Dendritic cell treated with granulocyte-macrophage colony-stimulating factor and Interleukin-4, amounts not matched to agents 40 ng/mL and 50 ng/mL, for 4 days (primary cell): Measurements from ENCODE around the gene TMEM41B.
A peak's percentile ranks its signal among the peaks of the same experiment; 100 is the strongest.
"Not testable (repeated sequence)": the region's sequence is repeated elsewhere in the genome, so short reads cannot be mapped to it uniquely, and the experiment has no call there.

Experiments
- H3K27ac Mint-ChIP-seq: one replicate; pipeline ENCODE4 v1.8.0; 2022; ENCODE audit warnings: mild to moderate bottlenecking, mixed read lengths
- H3K27me3 Mint-ChIP-seq: one replicate; pipeline ENCODE4 v1.8.0; 2022; ENCODE audit warnings: mild to moderate bottlenecking, mixed read lengths
- H3K36me3 Mint-ChIP-seq: one replicate; pipeline ENCODE4 v1.8.0; 2022; ENCODE audit warnings: low read depth, mixed read lengths
- H3K4me1 Mint-ChIP-seq: one replicate; pipeline ENCODE4 v1.8.0; 2022; ENCODE audit warnings: low read depth, mixed read lengths
- H3K4me3 Mint-ChIP-seq: one replicate; pipeline ENCODE4 v1.8.0; 2022; ENCODE audit warnings: mild to moderate bottlenecking, moderate library complexity, mixed read lengths
- H3K9me3 Mint-ChIP-seq: one replicate; pipeline ENCODE4 v1.8.0; 2022; ENCODE audit warnings: mixed read lengths
- intact Hi-C: fragments of 100-400 bp; cut with micrococcal nuclease; formaldehyde crosslinking; loops from one replicate; pipeline ENCODE4 v1.15.0; 2022

The TMEM41B gene

GRCh38 chr11:9319377-9320001 lies 5.1 kb upstream of the TMEM41B start:
- not testable (repeated sequence) for H3K27ac Mint-ChIP-seq, H3K4me3 Mint-ChIP-seq, H3K27me3 Mint-ChIP-seq, H3K36me3 Mint-ChIP-seq, H3K9me3 Mint-ChIP-seq
- peaks cover 30% of the 10 kb centered on the region for H3K4me1 Mint-ChIP-seq
- intact Hi-C loops = loop anchor here (10.0 kb wide), 1 partner anchor 145 kb away; the partner anchor contains the start of gene ZNF143

GRCh38 chr11:9318442-9319376 lies 4.3 kb upstream of the TMEM41B start:
- peaks cover 32% of the 10 kb centered on the region for H3K4me1 Mint-ChIP-seq
- not testable (repeated sequence) for H3K9me3 Mint-ChIP-seq, H3K36me3 Mint-ChIP-seq, H3K4me3 Mint-ChIP-seq, H3K27ac Mint-ChIP-seq, H3K27me3 Mint-ChIP-seq
- intact Hi-C loops = loop anchor here (10.0 kb wide), 1 partner anchor 146 kb away; the partner anchor contains the start of gene ZNF143

GRCh38 chr11:9316334-9316733 lies 1.9 kb upstream of the TMEM41B start:
- H3K9me3 Mint-ChIP-seq = no peaks in the 10 kb centered on the region
- no peak overlapping the region for H3K4me3 Mint-ChIP-seq

DNA sequence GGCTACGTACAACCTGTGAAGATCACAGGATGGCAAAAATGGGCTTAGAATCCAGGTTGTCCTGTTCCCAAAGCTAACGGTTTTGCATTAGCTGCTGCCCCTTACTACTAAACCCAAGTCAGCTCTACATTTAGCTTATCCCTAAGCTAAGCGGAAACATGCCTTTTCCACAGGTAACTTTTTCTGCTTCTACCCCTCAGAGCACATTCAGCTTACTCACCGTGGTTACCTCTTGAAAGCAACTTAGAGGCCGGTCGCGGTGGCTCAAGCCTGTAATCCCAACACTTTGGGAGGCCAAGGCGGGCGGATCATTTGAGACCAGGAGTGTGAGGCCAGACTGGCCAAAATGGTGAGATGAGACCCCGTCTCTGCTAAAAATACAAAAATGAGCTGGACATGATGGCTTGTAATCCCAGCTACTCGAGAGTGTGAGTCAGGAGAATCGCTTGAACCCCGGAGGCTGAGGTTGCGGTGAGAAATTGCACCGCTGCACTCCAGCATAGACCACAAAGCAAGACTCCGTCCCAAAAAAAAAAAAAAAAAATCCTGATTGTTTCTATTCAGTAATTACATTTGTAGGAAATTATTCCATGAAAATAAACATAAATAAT lies 790 bp upstream of the TMEM41B start:
- peak overlapping the region; percentile 97 for H3K4me3 Mint-ChIP-seq
- intact Hi-C loops = loop anchor here (2.0 to 10.0 kb wide), 3 partner anchors 50 to 150 kb away; partner anchors contain the start of genes DENND5A and ZNF143
- peak overlapping the region; percentile 96 for H3K27ac Mint-ChIP-seq
- peaks cover 12% of the 10 kb centered on the region for H3K36me3 Mint-ChIP-seq
- H3K27me3 Mint-ChIP-seq = no peaks in the 10 kb centered on the region
- H3K4me1 Mint-ChIP-seq = peaks cover 58% of the 10 kb centered on the region
- H3K9me3 Mint-ChIP-seq = no peaks in the 10 kb centered on the region

More at GRCh38 chr11:9316334-9316733, 1.9 kb upstream of the TMEM41B start:
- intact Hi-C loops = loop anchor here (10.0 kb wide), 1 partner anchor 148 kb away; the partner anchor contains the start of gene ZNF143
- Mint-ChIP-seq H3K27me3 (no peaks in the 10 kb centered on the region), H3K27ac (peak overlapping the region; percentile 78), H3K36me3 (peaks cover 12% of the 10 kb centered on the region), H3K4me1 (peaks cover 50% of the 10 kb centered on the region)

- Mint-ChIP-seq H3K27me3 (no peaks in the 10 kb centered on the region), H3K4me1 (peaks cover 52% of the 10 kb centered on the region), H3K4me3 (peak overlapping the region; percentile 97), H3K9me3 (no peaks in the 10 kb centered on the region), H3K27ac (peak overlapping the region; percentile 96), H3K36me3 (peaks cover 12% of the 10 kb centered on the region)
- intact Hi-C loops = loop anchor here (1.0 to 10.0 kb wide), 5 partner anchors 40 to 151 kb away; partner anchors contain the start of genes DENND5A, IPO7 and ZNF143
These were observed 624 bp downstream of the TMEM41B start for GRCh38 chr11:9313648-9314290.

DNA sequence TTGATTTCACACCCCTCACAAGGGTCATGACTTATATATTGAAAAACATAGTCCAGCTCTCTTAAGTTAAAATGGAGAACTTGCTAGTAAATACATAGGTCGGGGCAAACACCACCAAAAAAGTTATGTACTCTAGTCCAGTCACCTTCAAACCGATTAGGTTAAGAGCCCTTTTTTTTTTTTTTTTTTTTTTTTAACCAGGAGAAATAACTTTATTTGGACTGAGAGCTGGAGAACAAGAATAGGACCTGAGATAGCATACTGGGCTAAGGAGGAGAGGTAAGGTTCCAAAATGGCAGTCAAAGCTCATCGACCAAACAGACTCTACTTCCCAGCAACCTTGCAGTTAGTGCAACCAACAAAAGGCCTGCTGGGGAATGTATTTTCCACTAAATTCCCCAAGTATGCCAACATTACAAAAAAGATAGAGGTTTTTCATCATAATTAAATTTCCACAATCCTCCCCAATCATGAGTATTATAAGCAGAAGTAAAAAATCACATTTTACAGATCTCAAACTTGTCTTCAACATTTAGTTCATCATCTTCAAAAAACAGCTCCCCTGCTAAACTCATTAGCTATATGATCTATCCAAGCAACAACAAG lies 3.8 kb downstream of the TMEM41B start:
- Mint-ChIP-seq H3K36me3 (peaks cover 19% of the 10 kb centered on the region), H3K4me3 (no peak overlapping the region), H3K4me1 (peaks cover 45% of the 10 kb centered on the region), H3K27ac (no peak overlapping the region), H3K9me3 (no peaks in the 10 kb centered on the region), H3K27me3 (no peaks in the 10 kb centered on the region)
- intact Hi-C loops = loop anchor here (10.0 kb wide), 1 partner anchor 154 kb away; the partner anchor contains the start of gene ZNF143

- Mint-ChIP-seq H3K36me3 (peaks cover 12% of the 10 kb centered on the region), H3K27ac (no peak overlapping the region), H3K4me1 (peaks cover 38% of the 10 kb centered on the region), H3K4me3 (no peak overlapping the region), H3K27me3 (no peaks in the 10 kb centered on the region), H3K9me3 (no peaks in the 10 kb centered on the region)
- intact Hi-C loops = no loop called here
These were observed 10.2 kb downstream of the TMEM41B start for GRCh38 chr11:9304178-9304577.

GRCh38 chr11:9302448-9302847 lies 11.9 kb downstream of the TMEM41B start:
- intact Hi-C loops = no loop called here
- Mint-ChIP-seq H3K27me3 (no peaks in the 10 kb centered on the region), H3K27ac (peak overlapping the region; percentile 84), H3K4me3 (peak overlapping the region; percentile 58), H3K4me1 (peaks cover 33% of the 10 kb centered on the region), H3K36me3 (peaks cover 18% of the 10 kb centered on the region), H3K9me3 (no peaks in the 10 kb centered on the region)

DNA sequence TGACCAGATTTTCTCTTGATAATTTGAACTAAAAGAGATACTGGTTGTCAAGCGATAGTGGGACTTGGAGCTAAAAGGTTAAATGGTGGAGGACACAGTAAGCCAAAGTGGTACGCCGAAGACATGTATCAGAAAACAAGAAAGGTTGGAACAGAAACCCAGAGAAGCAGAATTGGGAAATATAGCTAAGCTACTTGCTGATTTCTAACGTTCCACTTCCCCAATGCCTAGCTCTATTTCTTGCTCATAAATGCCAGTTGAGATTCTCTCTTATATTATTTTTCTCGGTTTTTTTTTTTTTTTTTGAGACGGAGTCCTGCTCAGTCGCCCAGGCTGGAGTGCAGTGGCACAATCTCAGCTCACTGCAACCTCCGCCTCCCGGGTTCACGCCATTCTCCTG lies 12.7 kb downstream of the TMEM41B start:
- Mint-ChIP-seq H3K27ac (peak overlapping the region; percentile 84), H3K4me3 (peak overlapping the region; percentile 58), H3K36me3 (peaks cover 26% of the 10 kb centered on the region), H3K4me1 (peaks cover 29% of the 10 kb centered on the region), H3K9me3 (no peaks in the 10 kb centered on the region), H3K27me3 (no peaks in the 10 kb centered on the region)
- intact Hi-C loops = no loop called here

DNA sequence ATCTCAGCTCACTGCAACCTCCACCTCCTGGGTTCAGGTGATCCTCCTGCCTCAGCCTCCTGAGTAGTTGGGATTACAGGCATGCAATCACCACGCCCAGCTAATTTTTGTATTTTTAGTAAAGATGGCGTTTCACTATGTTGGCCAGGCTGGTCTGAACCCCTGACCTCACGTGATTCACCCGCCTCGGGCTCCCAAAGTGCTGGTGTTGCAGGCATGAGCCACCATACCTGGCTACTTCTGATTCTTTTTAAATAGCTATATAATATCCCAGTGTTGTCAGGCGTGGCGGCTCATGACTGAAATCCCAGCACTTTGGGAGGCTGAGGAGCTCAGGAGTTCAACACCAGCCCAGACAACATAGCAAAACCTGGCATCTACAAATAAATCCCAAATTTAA lies 20.7 kb downstream of the TMEM41B start:
- Mint-ChIP-seq H3K27ac (no peak overlapping the region), H3K4me3 (no peak overlapping the region), H3K4me1 (peaks cover 11% of the 10 kb centered on the region), H3K27me3 (no peaks in the 10 kb centered on the region), H3K36me3 (peaks cover 65% of the 10 kb centered on the region), H3K9me3 (no peaks in the 10 kb centered on the region)
- intact Hi-C loops = no loop called here

DNA sequence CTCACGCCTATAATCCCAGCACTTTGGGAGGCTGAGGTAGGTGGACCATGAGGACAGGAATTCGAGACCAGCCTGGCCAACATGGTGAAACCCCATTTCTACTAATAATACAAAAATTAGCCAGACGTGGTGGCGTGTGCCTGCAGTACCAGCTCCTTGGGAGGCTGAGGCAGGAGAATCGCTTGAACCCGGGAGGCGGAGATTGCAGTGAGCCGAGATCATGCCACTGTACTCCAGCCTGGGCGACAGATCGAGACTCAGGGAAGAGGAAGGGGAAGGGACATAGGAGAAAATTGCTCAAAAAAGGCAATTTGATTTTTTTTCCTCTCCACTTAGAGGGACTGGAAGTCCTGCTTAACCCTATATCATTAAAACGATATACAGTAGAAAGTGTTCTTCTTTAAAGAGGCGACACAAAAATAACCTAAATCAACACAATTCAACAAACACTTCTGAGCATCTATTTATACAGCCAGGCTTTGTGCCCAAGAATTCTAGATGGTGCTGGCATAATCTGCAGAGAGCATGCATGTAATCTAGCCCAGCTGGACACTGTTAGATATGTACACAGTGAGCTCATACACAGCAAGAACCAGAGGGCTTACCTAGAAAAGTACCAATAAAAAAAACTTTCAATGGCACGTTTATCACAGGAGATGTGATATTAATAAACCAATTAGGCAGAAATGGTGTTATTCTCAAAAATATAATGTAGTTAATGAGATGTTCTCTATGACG lies 28.4 kb downstream of the TMEM41B start:
- intact Hi-C loops = loop anchor here (10.0 kb wide), 3 partner anchors 61 to 199 kb away; no protein-coding TSS in a partner anchor
- Mint-ChIP-seq H3K4me1 (peaks cover 11% of the 10 kb centered on the region), H3K9me3 (no peaks in the 10 kb centered on the region), H3K4me3 (no peak overlapping the region), H3K36me3 (peaks cover 71% of the 10 kb centered on the region), H3K27ac (no peak overlapping the region), H3K27me3 (no peaks in the 10 kb centered on the region)

GRCh38 chr11:9280655-9281301 lies 33.6 kb downstream of the TMEM41B start:
- peaks cover 65% of the 10 kb centered on the region for H3K36me3 Mint-ChIP-seq
- H3K4me1 Mint-ChIP-seq = no peaks in the 10 kb centered on the region
- H3K27ac Mint-ChIP-seq = no peak overlapping the region
- intact Hi-C loops = loop anchor here (10.0 kb wide), 3 partner anchors 56 to 204 kb away; no protein-coding TSS in a partner anchor
- H3K27me3 Mint-ChIP-seq = no peaks in the 10 kb centered on the region
- H3K9me3 Mint-ChIP-seq = no peaks in the 10 kb centered on the region
- no peak overlapping the region for H3K4me3 Mint-ChIP-seq
